NCI-H187 treated with DMSO at 0.1 percent for 48 hours (cell line): ENCODE measurements around the gene UFM1.
A peak's percentile ranks its signal among the peaks of the same experiment; 100 is the strongest.
"Not testable (repeated sequence)": the region's sequence is repeated elsewhere in the genome, so short reads cannot be mapped to it uniquely, and the experiment has no call there.

ENCODE experiments used
- DNase-seq: peaks from one replicate; lab custom pipeline; 2025; lab: John Stamatoyannopoulos, UW

Gene UFM1

DNA sequence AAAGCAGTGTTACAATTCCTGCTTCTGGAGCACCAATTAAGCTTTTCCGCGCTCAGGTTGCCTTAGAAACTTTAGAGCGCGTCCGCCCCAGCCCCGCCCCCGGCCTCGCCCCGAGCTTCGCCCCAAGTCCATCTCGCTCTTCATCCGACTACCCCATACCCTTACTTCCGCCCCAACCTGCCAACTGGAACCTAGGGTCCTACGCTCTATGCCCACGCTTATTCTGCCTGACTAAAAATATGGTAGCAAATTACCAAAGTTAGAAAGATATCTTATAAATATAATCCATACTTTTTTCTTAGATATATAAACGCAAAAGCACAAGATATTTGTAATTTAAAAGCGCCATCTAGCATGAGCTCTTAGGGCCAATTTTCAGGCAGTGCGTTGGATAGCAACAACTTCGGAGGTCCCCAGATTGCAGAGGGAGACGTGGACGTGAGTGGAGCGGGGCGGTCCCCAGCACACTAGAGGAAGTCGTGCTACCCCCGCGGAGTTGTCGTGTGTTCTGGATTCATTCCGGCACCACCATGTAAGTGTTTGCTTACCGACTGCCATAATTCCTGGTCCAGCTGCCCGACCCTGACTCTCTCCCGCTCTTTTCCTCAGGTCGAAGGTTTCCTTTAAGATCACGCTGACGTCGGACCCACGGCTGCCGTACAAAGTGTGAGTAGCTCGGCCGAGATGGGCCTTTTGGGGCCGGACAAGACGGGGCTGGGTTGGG, at the start of gene UFM1:
UFM1 (plus strand) TSS at position 462 of the 724 bp plus-strand sequence; CDS start at position 531, 69 bp downstream.
- DNase-seq, result peak; percentile 80

DNA sequence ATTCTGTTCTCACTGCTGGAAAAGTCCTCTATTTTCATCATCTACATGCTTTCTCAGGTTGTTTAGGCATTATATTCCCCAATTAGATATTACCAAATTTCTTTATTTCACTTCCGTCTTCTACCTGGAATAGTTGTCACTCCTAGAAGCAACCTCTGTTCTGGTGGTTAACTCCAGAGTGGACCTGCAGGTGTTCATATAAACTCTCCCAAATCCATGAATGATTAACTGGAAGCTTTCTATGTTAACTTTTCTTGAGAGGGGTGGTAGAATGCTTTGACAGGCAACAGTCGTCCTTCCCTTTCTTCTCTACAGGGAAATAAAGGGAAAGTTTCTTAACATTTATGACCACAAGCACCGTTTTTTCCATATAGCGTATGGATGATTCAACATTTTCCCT, 48.4 kb upstream of the UFM1 start:
- DNase-seq, result no peak

DNA sequence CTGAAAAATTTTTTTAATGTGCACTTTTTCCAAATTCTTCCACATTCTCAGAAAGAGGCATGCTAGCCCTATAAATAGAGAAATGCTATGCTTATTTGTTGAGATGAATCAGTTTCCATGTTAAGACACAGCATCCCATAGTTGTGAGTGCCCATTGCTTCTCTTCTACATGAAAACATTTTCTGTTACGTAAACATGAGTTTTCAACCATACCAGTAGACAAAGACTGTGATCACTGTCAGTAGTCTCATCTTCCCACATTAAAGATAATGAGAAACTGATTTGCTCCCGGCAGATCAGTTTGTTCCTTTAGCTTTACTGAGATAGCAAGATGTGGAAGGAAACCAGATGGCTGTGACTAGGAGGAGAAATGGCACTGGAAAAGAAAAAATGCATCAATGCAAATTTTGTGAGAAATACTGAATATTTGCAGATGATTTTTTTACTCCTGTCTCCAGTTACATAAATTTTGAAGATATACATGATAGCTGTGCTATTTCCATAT, 45.8 kb upstream of the UFM1 start:
- DNase-seq, result no peak

DNA sequence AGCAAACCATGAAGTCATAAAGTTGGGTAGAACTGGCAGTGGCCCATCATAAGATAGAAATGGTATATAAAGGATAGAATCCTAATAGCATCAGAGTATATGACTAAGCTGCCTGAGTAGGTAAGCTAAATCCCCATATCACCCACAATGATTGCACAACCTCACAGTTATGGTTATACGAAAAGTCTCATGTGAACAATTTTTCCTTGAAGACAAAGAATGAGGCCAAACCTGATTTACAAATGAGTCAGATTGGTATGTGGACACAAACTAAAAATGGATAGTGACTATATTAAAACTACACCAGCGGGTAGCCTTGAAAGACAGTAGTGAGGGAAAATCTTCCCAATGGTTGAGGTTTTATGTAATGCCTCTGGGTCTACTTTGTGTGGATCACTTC, 40.9 kb upstream of the UFM1 start:
- no peak for DNase-seq

DNA sequence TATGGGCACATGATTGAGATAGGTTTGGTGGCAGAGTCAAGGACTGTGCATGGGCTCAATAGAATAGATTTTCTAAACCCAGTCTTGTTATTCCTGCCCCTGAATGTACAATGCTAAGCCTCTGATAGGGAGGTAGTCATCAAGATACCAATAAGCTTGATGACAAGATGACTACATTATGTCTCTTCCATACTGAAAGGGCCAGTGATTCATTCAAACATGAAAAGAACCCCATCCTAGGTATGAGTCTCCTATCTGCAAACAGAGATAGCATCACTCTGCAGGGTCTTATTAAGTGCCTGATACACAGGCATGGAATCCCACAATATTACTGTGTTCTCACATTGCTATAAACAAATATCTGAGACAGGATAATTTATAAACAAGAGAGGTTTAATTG, 40.3 kb upstream of the UFM1 start:
- DNase-seq, result no peak

DNA sequence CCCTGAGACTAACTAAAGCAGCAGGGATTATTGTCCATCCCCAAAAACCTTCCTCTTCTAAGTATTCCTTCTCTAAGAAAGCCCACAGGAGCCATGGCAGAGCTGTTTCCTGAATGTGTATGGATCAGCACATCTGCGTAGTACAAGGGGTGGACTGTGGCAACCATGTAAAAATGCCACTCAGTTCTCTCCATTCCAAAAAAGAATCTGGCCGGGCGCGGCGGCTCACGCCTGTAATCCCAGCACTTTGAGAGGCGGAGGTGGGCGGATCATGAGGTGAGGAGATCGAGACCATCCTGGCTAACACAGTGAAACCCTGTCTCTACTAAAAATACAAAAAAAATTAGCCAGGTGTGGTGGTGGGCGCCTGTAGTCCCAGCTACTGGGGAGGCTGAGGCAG, 38.5 kb upstream of the UFM1 start:
- not testable (repeated sequence) for DNase-seq

DNA sequence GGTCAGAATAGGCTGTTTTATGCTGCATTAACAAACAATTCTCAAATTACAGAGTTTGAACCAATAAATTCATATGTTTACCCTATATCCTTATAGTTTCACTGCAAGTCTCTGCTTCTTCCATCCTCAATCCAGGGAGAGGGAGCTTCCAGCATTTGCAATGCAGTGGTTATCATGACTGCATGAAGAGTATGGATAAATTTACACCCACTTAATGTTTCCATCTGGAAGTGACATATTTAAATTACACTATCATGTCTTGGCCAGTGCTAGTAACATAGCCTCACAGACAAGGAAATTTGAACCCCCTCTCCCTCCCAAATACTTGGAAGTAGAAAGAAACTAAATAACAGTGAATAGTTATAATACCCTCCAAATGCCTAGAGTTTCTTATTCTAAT, 33.5 kb upstream of the UFM1 start:
- no peak for DNase-seq

DNA sequence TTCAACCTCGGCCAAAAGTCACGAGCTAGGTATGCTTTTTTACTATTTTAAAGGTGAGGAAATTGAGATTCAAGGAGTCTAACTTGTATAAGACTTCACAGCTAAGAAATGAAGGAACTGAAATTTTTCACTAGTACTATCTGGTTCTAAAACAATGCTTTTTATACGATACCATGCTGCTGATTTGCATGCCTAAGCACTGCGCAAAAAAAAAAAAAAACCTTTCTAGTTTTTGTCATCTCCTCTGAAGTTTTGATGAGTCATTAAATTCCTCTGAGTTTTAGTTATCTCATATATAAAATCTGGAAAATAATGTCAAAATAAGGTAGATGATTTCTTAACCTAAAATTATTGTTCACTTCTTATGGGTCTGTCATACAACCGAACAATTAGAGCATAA, 28.0 kb upstream of the UFM1 start:
- DNase-seq, result no peak

DNA sequence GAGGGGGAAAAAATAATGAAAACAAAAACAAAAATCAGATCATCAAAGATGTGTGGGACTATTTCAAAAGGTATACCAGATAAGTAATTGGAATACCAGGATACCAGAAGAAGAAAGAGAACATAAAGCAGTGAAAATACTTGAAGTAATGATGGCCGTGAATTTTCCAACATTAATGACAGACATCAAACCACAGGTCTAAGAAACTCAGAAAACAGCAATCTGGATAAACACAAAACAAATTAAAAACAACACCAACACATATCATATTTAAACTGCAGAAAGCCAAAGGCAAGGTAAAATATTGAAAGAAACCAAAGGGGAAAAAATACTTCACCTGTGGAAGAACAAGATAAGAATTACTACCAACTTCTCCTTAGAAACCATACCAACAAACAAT, 24.2 kb upstream of the UFM1 start:
- no peak for DNase-seq

DNA sequence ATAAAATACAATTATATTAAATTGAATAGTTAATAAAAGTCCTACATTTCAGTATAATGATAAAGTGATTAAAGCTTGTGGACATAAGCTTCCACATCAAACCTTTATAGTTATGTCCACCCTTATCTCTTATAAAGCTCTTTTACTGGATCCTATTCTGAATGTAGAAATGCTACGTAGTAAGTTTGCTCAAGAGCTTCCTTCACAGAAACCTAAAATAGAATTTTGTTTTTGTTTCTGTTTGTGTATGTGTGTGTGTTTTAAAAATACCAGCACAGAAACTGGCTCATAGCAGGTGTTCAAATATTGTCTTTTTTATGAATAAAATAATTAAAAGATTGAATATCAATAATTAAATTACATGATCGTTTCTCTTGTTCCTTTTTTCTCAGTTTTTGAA, 21.0 kb upstream of the UFM1 start:
- DNase-seq, result no peak

DNA sequence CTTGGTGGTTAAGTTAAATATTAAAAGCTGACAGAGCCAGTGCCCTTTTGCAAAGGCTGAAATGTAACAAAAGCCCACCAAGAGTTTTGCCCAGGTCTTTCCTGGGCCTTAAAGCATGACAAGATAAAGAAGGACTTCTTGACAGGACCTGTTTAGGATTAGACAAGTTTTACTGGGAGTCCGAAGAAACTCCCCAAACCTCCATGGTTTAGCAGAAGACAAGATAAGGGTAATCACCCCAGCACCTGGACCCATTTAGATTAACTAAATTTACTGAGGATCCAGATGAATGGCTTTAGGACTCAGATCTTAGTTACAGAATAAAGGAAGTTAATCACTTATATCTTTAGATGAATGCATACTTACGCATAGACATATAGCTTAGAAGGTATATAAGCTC, 14.8 kb upstream of the UFM1 start:
- DNase-seq, result no peak

DNA sequence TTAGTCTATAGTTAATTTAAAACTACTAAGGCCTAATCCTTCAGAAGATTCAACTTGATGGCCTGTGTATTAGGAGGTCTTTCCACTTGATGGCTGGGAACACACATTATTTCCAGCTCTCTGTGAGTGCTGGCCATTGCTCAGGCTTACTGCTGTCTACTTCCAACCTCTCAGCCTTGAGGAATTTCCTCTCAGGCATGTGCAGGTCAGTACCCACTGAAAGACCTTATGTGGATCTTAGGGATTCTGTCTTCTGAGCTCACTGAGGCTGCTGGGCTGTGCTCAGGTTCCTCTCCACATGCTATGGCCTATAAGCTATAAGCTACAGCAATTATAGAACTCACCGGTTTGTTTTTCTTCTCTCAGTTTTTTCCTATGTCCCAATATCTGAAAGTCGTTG, 11.6 kb upstream of the UFM1 start:
- DNase-seq, result no peak

DNA sequence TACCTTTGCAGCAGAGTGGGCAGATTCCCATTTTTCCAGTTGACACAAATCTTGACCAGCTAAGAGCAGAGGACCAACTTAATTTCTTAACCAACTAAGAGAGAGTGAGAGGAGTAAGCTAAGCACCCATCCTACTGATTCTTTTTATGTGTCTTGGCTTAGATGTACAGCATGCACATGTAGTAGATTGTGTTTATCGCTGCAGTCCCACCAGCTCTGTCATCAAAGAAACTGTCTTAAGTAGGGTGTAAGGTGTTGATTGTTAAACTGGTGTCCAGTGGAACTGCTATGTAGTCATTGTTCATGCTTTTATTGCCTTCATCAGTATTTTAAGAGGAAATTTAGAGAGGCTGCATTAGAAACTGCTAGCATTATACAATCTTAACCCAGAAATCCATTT, 9.0 kb upstream of the UFM1 start:
- DNase-seq, result no peak

DNA sequence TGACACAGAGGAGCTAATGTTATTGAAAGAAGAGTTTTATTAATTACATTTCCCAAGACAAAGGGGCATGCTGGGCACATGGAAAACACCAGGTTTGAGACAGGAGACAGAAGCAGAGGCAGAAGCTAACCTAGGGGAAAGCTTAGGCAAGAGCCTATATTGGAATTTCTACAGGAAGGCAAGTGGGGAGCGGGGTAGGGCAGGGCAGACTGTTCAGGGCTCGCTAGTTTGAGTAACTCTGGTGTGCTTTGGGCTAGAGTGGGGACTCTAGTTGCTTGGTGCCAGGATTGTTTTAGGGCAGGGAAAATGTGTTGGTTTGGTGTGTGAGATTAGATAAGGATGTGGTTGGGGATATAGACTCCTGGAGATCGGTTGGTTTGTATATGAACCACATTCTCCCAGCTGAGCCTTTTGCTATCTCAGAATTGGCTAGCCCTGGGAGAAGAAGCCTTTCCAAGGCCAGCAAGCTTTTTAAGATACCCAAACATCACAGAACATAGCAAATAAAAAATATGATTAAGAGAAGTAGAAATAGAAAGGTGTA, 8.4 kb upstream of the UFM1 start:
- no peak for DNase-seq

DNA sequence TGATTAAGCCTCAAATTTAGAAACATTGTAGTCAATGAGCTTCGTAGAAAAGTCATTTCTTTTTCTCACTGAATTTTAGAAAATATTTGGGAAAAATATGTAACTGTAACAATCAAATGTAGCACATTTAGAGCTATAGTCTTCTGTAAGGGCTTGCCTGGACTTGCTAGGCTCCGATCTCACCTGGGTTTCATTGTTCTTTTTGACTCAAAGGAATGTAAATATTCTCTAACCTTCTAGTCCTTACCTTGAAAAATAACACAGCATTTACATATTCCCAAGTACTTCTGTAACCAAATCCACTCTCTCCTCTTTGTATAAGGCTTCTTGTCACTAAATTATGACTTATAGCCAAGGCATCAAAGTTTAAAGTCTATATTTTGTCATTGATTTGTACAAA, 2.9 kb upstream of the UFM1 start:
- DNase-seq, result no peak

DNA sequence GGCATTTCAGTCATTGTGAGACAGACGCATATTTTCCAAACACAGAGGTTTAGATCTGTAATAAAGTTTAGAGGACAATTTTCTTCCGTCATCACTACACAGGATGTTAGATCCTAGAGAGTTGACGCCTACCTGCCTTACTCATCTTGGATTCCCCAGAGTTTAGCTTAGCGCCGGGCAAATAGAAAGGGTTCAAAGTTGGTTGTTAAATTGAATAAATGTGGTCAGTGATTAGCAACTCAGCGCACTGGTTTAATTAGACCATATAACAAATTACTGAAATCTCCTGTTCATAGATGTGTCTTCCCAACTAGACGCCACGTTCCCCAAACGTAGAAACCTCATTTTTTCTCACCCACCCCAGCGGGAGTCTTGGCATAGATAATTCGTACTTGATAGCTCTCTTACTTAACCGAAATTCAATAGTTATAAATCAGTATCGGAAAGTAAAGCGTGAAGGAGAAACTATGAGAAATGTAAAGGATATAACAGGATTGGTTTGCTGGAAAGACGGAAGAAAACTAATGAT, 726 bp upstream of the UFM1 start:
- DNase-seq, result no peak

DNA sequence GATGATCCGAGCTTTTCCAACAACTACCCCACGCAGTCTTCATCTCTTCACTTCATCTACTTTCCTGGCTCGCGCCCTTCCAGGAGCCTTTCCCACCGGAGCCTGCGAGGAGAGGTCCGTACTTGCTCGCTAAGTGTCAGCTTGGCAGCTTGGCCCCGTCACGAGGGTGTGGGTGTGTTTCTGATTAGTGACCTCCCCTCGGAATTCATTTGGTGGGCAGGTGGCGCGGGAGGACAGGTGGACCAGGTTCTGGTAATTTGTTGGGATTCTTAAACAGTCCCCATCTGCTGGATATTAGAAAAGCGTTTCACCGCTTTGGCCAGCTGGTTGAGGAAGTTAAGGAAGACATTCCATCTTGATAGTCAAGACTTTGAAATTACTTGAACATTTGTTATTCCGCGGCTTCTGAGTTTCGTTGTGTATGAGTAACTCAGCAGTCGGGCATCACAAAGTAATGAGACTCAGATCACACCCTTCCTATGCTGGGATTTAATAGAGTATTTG, 515 bp downstream of the UFM1 start:
- no peak for DNase-seq

DNA sequence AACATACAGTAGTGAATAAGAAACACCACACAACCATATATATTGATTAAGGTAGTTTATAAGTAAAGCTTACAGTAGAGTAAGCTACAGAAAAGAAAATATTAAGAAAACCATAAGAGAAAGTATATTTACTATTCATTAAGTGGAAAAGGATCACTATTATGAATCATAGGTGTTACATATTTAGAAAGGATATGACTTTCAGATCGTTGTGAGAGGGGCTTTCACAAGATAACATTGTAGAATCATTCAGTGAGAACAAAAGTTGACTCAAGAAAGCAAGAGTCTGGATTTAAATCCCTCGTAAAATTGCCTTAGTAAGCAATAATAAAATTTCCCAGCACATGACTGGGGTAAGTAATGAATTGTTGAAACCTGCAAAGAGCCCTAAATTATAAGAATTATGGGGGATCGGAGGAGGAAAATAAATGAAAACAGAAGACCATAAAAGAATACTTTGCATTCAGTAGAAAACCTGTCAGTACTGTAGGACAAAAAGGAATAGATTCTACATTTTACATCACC, 6.0 kb downstream of the UFM1 start:
- DNase-seq, result no peak

DNA sequence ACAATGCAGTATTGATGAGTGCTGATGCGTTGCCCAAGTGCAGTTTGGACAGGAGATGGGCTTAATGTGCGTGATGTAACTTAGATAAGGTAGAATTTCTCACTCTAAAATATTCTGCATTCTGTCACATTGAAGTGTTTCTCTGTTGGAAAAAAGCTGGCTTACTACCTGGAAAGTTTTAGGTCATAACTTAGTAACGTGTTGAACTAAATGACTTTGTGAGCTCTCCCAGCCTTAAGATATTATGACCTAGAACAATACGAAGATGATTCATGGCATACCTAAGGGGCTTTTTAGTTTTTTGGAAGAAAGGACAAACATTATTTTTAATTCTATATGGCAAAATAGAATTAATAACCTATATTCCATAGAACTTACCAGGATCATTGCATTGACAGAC, 9.0 kb downstream of the UFM1 start:
- DNase-seq, result no peak

DNA sequence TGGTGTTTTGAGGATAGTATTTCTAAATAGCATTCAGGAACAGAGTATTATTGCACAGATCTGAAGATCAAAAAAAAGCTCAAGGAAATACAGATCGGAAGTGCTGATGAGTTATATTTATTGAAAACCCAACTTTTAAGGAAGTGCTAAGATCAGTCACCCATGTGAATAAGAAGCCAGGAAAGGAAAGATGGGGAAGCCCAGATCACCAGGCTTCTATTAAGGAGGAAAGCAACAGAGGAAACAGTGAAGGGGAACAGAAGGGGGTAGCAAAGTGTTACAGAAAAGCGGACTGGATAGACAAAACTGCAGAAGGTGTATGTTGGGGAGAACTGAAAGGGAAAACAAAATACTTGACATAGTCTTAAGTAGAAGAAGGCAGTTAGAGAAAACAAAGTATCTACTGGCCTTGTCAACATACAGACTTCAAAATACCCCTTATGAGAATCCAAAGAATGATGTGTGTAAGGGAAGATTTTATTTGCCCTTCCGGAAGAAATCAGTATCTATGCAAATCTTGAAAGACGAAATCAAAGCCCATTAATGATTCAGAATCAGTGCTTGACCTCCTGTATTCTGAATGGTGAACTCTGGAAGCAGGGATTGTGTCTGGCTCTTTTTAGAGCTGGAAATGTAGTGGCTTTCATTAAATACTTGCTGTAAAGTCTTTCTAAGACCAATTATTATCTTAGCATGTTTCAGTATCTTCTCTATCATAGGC, 12.1 kb downstream of the UFM1 start:
- DNase-seq, result no peak

DNA sequence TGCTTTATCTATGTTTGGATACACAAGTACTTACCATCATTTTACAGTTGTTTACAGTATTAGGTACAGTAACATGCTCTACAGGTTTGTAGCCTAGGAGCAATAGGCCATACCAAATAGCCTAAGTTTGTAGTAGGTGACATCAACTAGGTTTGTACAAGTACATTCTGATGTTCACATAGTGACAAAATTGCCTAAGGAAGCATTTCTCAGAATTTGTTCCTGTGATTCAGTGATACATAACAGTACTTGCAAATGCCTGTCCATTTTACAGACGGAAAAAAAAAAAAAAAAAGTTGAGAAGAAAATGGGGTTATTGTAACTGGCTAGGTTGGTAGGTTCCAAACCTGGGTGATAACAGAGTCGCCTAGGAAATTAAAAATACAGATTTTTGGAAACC, 13.6 kb downstream of the UFM1 start:
- no peak for DNase-seq

DNA sequence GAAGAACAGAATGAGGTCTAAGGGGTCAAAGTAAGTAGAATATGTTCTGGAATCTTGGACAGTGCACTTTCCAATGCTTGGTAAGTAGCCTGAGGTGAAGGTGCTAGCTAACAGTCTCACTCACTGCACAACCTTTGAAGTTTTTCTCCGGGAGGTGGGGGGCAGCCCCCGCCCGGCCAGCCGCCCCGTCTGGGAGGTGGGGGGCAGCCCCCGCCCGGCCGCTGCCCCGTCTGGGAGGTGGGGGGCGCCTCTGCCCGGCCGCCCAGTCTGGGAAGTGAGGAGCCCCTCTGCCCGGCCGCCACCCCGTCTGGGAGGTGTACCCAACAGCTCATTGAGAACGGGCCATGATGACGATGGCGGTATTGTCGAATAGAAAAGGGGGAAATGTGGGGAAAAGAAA, 14.1 kb downstream of the UFM1 start:
- DNase-seq, result not testable (repeated sequence)

DNA sequence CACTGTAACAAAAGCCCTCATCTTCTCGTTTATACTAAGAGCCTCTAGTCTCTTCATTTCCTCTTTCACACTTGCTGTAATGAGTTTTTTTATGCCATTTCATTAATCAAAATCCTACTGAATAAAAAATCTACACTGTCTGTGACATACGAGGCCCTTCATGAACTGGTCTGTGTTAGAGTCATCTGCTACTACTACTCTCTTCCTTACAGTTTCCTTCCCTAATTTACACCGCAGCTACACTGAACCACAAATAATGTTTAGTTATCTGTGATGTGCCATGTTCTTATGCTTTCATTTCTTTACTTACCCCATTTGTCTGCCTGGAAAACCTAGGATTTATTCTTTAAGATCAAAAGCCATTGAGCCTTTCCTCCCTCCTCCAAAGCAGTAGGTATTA, 16.0 kb downstream of the UFM1 start:
- no peak for DNase-seq
